Peyer's patch (tissue), 4 donors: Measurements from ENCODE around the gene PDCL3. TPM values are rescaled to one million over a fixed set of nuclear protein-coding genes. Genes with fewer than 3 reads are reported as not detected.

Experiments
- DNase-seq, 3 donors: peaks; one replicate each; pipeline ENCODE4 v3.0.0-alpha.2; 2017 to 2019
- H3K27ac ChIP-seq, 4 donors: fragments of 200-600 bp; sonication (generic); one replicate each; pipeline ENCODE4 v1.5.1; 2016 to 2019
- H3K27me3 ChIP-seq, 2 donors: fragments of 200-600 bp; sonication (generic); one replicate each; pipeline ENCODE4 v1.5.1; 2019
- H3K36me3 ChIP-seq, 3 donors: fragments of 200-600 bp; sonication (generic); one replicate each; pipeline ENCODE4 v1.5.1; 2016 to 2019
- H3K4me1 ChIP-seq, 4 donors: fragments of 200-600 bp; sonication (generic); one replicate each; pipeline ENCODE4 v1.5.1; 2016 to 2019
- H3K4me3 ChIP-seq, 4 donors: fragments of 200-600 bp; sonication (generic); 1 replicate in 3 of 4; 2 replicates in 1 of 4; pipeline ENCODE4 v1.5.1; 2016 to 2019; ENCODE audit warnings: mild to moderate bottlenecking in 1 of 4
- H3K9me3 ChIP-seq, 4 donors: fragments of 200-600 bp; sonication (generic); one replicate each; pipeline ENCODE4 v1.5.1; 2016 to 2019; ENCODE audit warnings: mild to moderate bottlenecking in 1 of 4
- POLR2A ChIP-seq, 2 donors: fragments of 450-650 bp; IDR thresholded peaks; one replicate each; pipeline ENCODE4 v1.5.1; 2017; ENCODE audit warnings: antibody characterized with exemption in 2 of 2, mild to moderate bottlenecking in 2 of 2, moderate library complexity in 2 of 2
- total RNA-seq, 4 donors: library from RNA; depleted of rRNA; stranded (reverse); fragments of >200 nt; gene quantifications; one replicate each; pipeline ENCODE4 v1.1.0, GENCODE V29; 2016
- TF ChIP-seq, protein P1 (sequence below), 6 experiments: fragments of 450-650 bp in 4 of 6; fragments of 200-600 bp in 2 of 6; sonication (generic) in 1 of 6; IDR thresholded peaks; one replicate each; pipeline ENCODE4 v1.5.1; 2017 to 2019; ENCODE audit warnings: antibody characterized with exemption in 6 of 6, mild to moderate bottlenecking in 3 of 6, moderate library complexity in 1 of 6

Gene PDCL3
- total RNA-seq, 4 donors from 2014 or later: 5.0 to 14.0 (median 7.3) TPM

DNA sequence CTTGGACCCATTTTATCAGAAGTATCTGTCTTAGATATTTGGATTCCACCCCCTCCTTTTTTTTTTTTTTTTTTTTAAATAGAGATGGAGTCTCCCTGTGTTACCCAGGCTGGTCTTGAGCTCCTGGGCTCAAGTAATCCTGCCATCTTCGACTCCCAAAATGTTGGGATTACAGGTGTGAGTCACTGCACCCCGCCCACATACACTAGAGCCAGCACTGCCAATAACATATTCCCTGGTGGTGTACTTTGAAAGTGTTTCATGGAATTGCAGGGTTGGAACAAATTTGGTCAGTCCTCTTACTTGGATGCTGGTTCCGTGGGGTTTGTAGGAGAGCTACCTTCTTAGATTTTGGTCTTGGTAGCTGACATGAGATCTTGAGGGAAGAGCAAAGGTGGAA lies 15.0 kb downstream of the PDCL3 start:
- peaks cover 0 to 14% (median 0%) of the 10 kb centered on the region in 3 donors for H3K36me3 ChIP-seq
- no peaks in the 10 kb centered on the region for H3K27me3 ChIP-seq
- H3K4me1 ChIP-seq: peaks cover 0 to 10% (median 8%) of the 10 kb centered on the region in 4 donors
- DNase-seq: peak in 1 of 3 donors; percentile 21
- no peak overlapping the region for H3K27ac ChIP-seq
- no peak overlapping the region for H3K4me3 ChIP-seq
- TF ChIP-seq, protein P1, sequence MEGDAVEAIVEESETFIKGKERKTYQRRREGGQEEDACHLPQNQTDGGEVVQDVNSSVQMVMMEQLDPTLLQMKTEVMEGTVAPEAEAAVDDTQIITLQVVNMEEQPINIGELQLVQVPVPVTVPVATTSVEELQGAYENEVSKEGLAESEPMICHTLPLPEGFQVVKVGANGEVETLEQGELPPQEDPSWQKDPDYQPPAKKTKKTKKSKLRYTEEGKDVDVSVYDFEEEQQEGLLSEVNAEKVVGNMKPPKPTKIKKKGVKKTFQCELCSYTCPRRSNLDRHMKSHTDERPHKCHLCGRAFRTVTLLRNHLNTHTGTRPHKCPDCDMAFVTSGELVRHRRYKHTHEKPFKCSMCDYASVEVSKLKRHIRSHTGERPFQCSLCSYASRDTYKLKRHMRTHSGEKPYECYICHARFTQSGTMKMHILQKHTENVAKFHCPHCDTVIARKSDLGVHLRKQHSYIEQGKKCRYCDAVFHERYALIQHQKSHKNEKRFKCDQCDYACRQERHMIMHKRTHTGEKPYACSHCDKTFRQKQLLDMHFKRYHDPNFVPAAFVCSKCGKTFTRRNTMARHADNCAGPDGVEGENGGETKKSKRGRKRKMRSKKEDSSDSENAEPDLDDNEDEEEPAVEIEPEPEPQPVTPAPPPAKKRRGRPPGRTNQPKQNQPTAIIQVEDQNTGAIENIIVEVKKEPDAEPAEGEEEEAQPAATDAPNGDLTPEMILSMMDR (IDR thresholded peaks at IDR 0.05): no peak
- no peak for TF ChIP-seq POLR2A (IDR thresholded peaks at IDR 0.05)
- H3K9me3 ChIP-seq: no peaks in the 10 kb centered on the region

DNA sequence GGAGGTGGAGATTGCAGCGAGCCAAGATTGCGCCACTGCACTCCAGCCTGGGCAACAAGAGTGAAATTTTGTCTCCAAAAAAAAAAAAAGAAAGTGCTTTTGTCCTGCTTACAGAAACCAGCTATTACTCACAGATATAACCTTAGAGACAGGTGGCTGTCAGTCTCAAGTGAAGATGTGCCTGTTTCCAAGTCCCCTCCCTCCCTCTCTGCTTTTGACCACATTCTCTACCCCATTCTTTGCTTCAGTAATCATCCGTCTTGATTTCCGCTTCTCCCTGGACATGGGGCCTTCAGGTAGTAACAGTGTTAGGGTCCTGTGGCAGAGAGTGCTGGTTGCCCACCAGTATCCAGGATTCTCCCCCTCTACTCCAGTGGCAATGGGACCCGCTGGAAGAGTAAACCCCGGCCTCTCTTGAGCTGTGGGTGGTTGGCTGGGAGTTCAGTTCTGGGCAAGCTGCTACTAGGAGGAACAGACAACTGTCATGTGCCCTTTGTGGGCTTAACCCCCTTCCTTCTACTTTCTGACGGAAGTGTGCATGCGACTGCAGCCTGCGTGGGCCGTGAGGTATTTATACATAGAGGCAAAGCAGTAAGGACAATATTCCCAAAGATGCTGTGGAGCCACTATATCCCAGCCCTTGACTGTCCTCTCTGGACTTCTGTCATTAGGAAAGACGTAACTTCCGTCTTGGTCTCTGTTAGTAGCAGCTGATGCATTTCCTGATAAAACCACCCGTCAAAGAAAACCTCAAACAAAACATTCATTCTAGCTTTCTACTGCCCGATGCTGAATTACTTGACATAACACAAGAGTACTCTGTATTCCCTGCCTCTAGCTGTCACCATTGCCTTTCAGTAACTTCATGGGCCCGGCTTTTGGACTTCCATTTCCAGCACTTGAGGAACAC lies 17.8 kb downstream of the PDCL3 start:
- H3K27ac ChIP-seq: peak overlapping the region; percentile 76 to 85 (median 83)

DNA sequence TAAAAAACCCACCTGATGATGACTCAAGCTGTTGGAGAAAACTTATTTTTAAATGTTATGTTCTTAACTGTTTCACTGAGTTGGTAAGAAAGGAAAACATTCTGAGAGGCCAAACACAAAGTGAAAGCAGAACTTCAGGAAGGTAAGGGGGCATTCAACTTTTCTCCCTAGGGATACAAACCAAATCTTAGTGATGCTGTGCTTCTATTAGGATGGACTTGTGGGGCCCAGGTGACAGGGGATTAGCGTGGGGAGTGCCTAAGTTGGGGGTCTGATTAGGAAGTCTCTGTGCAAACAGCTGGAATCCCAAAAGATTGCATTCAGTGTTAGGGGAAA lies 18.5 kb downstream of the PDCL3 start:
- TF ChIP-seq POLR2A (IDR thresholded peaks at IDR 0.05): no peak
- TF ChIP-seq, protein P1 (IDR thresholded peaks at IDR 0.05): no peak
- Histone ChIP-seq H3K27me3 (no peaks in the 10 kb centered on the region), H3K36me3 (peaks cover 0 to 7% (median 0%) of the 10 kb centered on the region in 3 donors), H3K27ac (peak overlapping the region; percentile 76 to 85 (median 83)), H3K9me3 (no peaks in the 10 kb centered on the region), H3K4me3 (no peak overlapping the region), H3K4me1 (peaks cover 0 to 10% (median 8%) of the 10 kb centered on the region in 4 donors)
- peak in 1 of 3 donors; percentile 15 for DNase-seq

More for the DNA sequence above, 17.8 kb downstream of the PDCL3 start:
- peak overlapping the region in 1 of 4 donors; percentile 9 for H3K4me3 ChIP-seq
- TF ChIP-seq, protein P1 (IDR thresholded peaks at IDR 0.05): no peak
- no peak for TF ChIP-seq POLR2A (IDR thresholded peaks at IDR 0.05)
- H3K9me3 ChIP-seq: no peaks in the 10 kb centered on the region
- peaks cover 0 to 7% (median 0%) of the 10 kb centered on the region in 3 donors for H3K36me3 ChIP-seq
- peaks cover 0 to 10% (median 8%) of the 10 kb centered on the region in 4 donors for H3K4me1 ChIP-seq
- H3K27me3 ChIP-seq: no peaks in the 10 kb centered on the region
- DNase-seq: peak in 2 of 3 donors; percentile 83

DNA sequence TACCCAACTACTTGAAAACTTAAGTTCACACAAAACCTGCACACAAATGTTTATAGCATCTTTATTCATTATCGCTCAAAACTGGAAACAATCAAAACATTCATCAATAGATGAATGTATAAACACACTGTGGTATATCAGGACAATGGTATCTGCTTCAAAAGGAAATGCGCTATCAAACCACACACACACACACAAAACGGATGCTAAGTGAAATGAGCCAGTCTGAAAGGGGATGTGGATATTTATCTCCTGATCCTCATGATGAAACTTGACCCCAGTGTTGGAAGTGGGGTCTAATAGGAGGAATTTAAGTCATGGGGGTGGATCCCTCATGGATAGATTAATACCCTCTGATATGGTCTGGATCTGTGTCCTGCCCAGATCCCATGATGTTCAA lies 22.0 kb downstream of the PDCL3 start:
- peak in 1 of 3 donors; percentile 34 for DNase-seq
- no peak overlapping the region for H3K4me3 ChIP-seq
- no peaks in the 10 kb centered on the region for H3K9me3 ChIP-seq
- no peak overlapping the region for H3K27ac ChIP-seq
- H3K27me3 ChIP-seq: no peaks in the 10 kb centered on the region
- TF ChIP-seq, protein P1 (IDR thresholded peaks at IDR 0.05): no peak
- TF ChIP-seq POLR2A (IDR thresholded peaks at IDR 0.05): no peak
- H3K36me3 ChIP-seq: no peaks in the 10 kb centered on the region
- peaks cover 0 to 9% (median 8%) of the 10 kb centered on the region in 4 donors for H3K4me1 ChIP-seq

DNA sequence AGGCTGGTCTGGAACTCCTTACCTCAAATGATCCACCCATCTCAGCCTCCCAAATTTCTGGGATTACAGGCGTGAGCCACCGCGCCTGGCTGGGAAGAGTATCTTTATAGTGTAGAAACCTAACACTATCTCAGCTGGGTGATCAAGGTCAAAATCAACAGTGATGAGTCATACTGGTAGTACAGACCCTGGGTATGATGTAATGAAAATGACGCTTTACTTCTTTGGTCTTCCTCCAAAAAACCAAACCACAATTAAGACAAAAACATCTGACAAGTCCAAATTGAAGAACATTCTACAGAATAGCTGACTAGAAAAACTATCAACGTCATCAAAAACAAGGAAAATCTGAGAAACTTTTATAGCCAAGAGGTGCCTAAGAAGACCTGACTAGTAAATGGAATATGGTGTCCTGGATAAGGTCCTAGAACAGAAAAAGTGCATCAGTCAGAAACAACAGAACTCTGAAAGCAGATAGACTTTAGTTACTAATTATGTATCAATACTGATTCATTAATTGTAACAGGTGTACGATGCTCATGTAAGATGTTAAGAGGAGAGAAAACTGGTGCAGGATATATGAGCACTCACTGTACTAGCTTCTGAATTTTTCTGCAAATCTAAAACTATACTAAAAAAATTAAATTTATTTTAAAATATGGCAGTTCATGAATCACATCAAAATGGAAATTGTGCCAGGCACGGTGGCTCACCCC lies 25.4 kb downstream of the PDCL3 start:
- TF ChIP-seq, protein P1 (IDR thresholded peaks at IDR 0.05): no peak
- no peak for TF ChIP-seq POLR2A (IDR thresholded peaks at IDR 0.05)
- H3K27me3 ChIP-seq: no peaks in the 10 kb centered on the region
- H3K27ac ChIP-seq: no peak overlapping the region
- no peaks in the 10 kb centered on the region for H3K9me3 ChIP-seq
- H3K4me3 ChIP-seq: no peak overlapping the region
- no peaks in the 10 kb centered on the region for H3K36me3 ChIP-seq
- no peaks in the 10 kb centered on the region for H3K4me1 ChIP-seq
- DNase-seq: peak in 1 of 3 donors; percentile 47
